Fibroblast of villous mesenchyme (primary cell): ENCODE results near the gene CIDEA. TPM values are rescaled to one million over a fixed set of nuclear protein-coding genes. Genes with fewer than 3 reads are reported as not detected.

Source experiments
- DNase-seq: peaks from one replicate; pipeline ENCODE4 v3.0.0-alpha.2; 2010; ENCODE audit warnings: low read depth
- H3K4me3 ChIP-seq: 2 replicates; pipeline ENCODE4 v1.5.1; 2011; ENCODE audit warnings: low read depth, mild to moderate bottlenecking, low read length
- total RNA-seq: library from RNA; depleted of rRNA; stranded (reverse); fragments of >200 nt; gene quantifications from 2 replicates; pipeline ENCODE4 v1.2.3, GENCODE V29; 2012
- TF ChIP-seq, protein P1 (sequence below): IDR thresholded peaks from 2 replicates; pipeline ENCODE4 v1.5.1; 2012; ENCODE audit warnings: low read depth, mild to moderate bottlenecking, low read length; ENCODE audit not compliant: insufficient read depth

CIDEA gene
- total RNA-seq, 1 donor = not detected

DNA sequence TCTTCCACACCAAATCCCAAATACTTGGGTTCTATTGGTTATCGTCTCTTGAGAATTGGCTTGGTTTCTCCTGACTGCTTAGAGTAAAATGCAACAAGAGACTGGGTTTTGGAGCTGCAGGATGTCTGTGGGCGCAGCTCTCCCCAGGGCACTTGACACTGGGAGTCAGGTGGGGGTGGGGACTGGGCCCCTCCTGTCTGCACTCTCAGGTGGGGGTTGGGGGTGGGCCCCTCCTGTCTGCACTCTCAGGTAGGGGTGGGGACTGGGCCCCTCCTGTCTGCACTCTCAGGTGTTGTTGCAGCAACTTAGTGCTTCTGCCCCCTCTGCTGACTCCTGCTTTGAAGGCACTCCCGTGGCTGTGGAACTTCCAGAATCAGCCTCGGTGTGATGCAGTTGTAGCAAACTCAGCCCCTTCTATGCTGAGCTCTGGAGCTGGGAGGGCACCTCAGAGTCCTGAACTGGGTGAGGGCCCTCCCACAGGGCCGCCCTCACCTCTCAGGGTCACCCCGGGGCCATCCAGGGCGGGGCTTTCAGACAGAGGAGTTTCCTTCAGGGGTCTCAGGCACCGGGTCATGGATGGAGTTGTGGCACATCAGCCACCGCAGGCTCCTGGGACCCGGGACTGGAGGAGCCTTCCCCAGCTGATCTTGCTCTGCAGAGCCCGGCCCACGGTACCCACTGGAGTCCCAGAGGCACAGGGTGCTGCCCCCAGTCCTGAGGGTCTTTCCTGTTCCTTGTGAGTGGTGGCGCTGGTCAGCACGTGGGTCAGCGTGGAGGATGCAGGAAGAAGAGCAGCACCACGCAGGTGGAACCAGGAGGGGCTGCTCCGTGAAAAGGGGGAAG, 22.9 kb upstream of the CIDEA start:
- no peak overlapping the region for H3K4me3 ChIP-seq
- TF ChIP-seq, protein P1, sequence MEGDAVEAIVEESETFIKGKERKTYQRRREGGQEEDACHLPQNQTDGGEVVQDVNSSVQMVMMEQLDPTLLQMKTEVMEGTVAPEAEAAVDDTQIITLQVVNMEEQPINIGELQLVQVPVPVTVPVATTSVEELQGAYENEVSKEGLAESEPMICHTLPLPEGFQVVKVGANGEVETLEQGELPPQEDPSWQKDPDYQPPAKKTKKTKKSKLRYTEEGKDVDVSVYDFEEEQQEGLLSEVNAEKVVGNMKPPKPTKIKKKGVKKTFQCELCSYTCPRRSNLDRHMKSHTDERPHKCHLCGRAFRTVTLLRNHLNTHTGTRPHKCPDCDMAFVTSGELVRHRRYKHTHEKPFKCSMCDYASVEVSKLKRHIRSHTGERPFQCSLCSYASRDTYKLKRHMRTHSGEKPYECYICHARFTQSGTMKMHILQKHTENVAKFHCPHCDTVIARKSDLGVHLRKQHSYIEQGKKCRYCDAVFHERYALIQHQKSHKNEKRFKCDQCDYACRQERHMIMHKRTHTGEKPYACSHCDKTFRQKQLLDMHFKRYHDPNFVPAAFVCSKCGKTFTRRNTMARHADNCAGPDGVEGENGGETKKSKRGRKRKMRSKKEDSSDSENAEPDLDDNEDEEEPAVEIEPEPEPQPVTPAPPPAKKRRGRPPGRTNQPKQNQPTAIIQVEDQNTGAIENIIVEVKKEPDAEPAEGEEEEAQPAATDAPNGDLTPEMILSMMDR = no peak
- DNase-seq = no peak

DNA sequence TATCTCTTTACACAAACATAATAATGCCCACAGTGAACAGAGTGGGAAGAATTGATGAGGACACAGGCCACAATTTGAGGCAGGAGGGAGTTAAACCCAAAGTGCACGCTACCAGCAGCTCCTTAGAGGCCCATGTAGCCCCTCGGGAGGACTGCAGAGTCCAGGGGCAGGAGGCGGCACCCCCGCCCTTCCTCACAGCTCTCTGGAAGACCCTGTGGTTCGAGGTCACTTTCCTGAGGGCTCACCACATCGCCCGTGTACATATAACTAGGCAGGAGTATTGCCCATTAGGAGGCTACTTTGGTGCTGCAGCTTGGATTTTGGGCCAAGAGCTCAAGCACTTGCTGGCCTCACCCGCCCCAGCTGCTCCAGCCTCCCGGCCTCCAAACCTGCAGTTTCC, 22.2 kb upstream of the CIDEA start:
- H3K4me3 ChIP-seq = no peak overlapping the region
- DNase-seq = no peak
- TF ChIP-seq, protein P1 = no peak

DNA sequence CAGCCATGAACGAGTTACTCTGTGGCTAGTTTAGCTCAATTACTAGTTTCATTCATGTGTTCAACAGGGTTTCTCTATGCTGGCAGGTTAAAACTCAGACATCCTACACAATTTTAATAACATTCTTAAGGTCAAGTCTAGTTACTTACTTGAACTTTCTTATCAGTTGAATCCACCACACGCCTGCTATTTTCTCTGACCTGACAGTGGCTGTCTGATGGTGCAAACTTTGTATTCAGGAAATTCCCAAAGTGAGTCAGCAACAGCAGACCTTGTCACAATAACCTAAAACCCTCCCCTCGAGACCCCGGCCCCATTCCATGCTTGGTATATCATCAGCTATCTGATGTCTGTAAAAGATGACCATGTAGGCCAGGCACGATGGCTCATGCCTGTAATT, 20.8 kb upstream of the CIDEA start:
- H3K4me3 ChIP-seq = no peak overlapping the region
- TF ChIP-seq, protein P1 = no peak
- DNase-seq = peak; percentile 44

DNA sequence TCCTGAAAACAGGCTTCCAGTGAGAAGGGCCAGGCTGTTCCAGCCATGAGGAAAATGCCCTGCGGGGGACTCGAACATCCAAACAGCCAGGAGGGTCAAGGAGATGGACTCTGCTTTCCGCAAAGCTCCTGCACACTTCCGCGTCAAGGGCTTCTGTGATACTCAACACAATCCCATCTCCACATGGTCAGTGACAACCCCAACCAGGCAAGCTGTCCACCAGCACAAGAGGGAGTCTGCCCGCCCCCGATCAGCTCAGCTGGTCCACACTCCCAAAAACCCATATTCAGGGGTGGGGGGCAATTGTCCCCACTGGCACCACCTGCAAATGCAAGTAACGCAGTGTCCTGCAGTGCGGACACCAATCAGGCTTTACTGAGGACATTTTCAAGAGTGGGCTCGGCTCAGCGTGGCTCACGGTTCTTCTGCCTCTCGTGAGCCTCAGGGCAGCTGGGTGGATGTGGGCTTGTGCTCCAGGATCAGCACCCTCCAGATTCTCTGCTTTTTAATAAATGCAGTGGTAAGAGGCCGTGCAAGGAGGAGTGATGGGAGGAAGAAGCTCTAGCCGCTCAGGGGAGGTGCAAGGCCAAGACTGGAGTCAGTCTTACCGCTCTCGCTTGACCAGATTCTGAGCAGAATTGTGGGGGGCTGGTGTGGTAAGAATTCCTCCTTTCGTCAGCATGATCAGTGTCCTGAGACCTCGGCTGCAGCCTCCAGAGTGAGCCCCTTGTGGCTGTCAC, 19.5 kb upstream of the CIDEA start:
- TF ChIP-seq, protein P1 = no peak
- no peak for DNase-seq
- H3K4me3 ChIP-seq = no peak overlapping the region

DNA sequence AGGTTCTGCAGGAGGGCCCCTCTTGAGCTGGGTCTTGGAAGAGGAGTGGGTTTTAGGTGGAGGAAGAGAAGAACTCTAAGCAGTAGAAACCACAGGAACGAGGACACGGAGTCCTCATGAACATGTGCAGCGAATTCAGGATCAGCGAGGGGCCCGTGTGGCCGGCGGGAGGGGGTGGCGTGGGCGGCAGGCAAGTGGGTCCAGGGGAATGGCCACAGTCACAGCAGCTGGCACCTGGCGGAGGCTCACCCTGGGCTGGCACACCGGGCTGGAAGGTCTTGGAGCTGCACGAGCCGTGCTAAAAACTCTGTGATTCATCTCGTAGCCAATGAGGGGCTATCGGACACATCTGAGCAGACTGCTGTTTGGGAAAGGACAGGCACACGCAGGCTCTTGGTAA, 18.0 kb upstream of the CIDEA start:
- no peak for DNase-seq
- H3K4me3 ChIP-seq = no peak overlapping the region
- TF ChIP-seq, protein P1 = no peak

DNA sequence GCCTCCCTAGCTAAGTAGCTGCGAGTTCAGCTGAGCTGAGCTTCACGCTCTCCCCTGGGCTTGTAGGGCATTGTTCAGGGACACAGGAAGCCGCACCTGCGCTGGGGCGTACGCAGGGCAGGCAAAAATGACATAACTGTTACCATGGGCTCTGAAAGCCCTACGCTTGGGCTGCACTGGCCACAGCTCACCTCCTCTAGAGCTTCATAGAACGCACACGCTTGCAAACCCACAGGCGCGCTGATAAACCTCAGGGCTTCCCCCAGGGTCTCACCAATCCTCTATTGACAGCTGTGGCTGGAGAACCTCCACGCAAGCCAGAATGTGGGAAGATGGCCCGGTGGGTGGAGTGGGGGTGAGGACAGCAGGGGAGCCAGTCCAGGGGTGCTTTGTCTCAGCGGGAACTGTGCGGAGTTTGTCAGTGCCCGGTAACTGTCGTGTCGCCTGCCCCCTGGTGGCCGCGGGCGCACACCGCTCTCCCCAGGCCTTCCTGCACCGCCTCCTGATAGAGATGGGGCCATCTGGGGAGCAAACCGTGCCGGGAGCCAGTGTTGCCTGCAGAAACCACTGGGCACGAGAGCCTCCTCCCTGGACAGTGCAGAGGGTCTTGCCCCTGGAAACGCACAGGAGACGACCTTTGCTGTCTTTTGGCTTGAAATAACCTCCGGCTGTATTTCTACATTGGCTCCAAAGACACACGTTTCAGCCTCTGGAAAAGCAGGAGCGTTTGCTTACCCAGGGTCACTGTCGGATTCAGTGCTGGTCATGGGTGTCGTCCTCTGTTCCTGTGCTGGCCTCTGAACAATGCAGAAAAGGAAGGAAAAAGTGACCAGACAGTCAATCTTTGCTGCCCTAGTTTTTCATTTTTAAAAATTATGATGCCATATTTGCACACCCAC, 17.0 kb upstream of the CIDEA start:
- peak; percentile 57 for DNase-seq
- H3K4me3 ChIP-seq = no peak overlapping the region
- TF ChIP-seq, protein P1 = peak; percentile 92
